Bronchial epithelial cell (primary cell): Measurements from ENCODE around the gene PTPN22. TPM values are rescaled to one million over a fixed set of nuclear protein-coding genes. Genes with fewer than 3 reads are reported as not detected.

Source experiments
- DNase-seq: peaks from one replicate; pipeline ENCODE4 v3.0.0-alpha.2; 2010; ENCODE audit warnings: low read depth
- FAIRE-seq: peaks from 2 replicates; lab custom pipeline; 2011; peaks lifted over from hg19 to GRCh38; lab: Jason Lieb, UNC
- H3K27me3 ChIP-seq: 2 replicates; pipeline ENCODE4 v1.5.1; 2011; ENCODE audit warnings: low read length; ENCODE audit not compliant: control insufficient read depth, insufficient read depth
- H3K36me3 ChIP-seq: 2 replicates; pipeline ENCODE4 v1.5.1; 2011; ENCODE audit warnings: low read length; ENCODE audit not compliant: control insufficient read depth, insufficient read depth
- H3K4me3 ChIP-seq: 2 replicates; pipeline ENCODE4 v1.5.1; 2011; ENCODE audit warnings: mild to moderate bottlenecking, low read depth, low read length, control low read depth
- CTCF ChIP-seq: IDR thresholded peaks from 2 replicates; pipeline ENCODE4 v1.5.1; 2011; ENCODE audit warnings: mild to moderate bottlenecking, moderate library complexity, low read length, control low read depth, inconsistent platforms; ENCODE audit not compliant: insufficient read depth, severe bottlenecking
- total RNA-seq: library from RNA; depleted of rRNA; stranded (reverse); fragments of >200 nt; gene quantifications from 2 replicates; pipeline ENCODE4 v1.2.1, GENCODE V29; 2014

The PTPN22 gene
- total RNA-seq, 1 donor from 2014 or later = under 0.01 TPM

GRCh38 chr1:113780374-113781146 lies 91.0 kb downstream of the PTPN22 start:
- FAIRE-seq (no peak), DNase-seq (no peak)
- Histone ChIP-seq H3K27me3 (no peaks in the 10 kb centered on the region), H3K36me3 (peaks cover 1% of the 10 kb centered on the region), H3K4me3 (no peak overlapping the region)
- TF ChIP-seq CTCF = no peak

GRCh38 chr1:113779542-113779941 lies 92.0 kb downstream of the PTPN22 start:
- Histone ChIP-seq H3K27me3 (no peaks in the 10 kb centered on the region), H3K36me3 (peaks cover 1% of the 10 kb centered on the region), H3K4me3 (no peak overlapping the region)
- no peak for DNase-seq
- TF ChIP-seq CTCF = no peak
- FAIRE-seq = no peak

- TF ChIP-seq CTCF = no peak
- Histone ChIP-seq H3K36me3 (peaks cover 1% of the 10 kb centered on the region), H3K27me3 (no peaks in the 10 kb centered on the region), H3K4me3 (no peak overlapping the region)
- FAIRE-seq (no peak), DNase-seq (no peak)
Observed at GRCh38 chr1:113777561-113777960, 94.0 kb downstream of the PTPN22 start.

GRCh38 chr1:113770031-113770430 lies 101.5 kb downstream of the PTPN22 start:
- TF ChIP-seq CTCF = no peak
- H3K36me3 ChIP-seq = peaks cover 2% of the 10 kb centered on the region
- H3K4me3 ChIP-seq = no peak overlapping the region
- H3K27me3 ChIP-seq = no peaks in the 10 kb centered on the region
- DNase-seq (no peak), FAIRE-seq (no peak)

- peaks cover 2% of the 10 kb centered on the region for H3K36me3 ChIP-seq
- no peak overlapping the region for H3K4me3 ChIP-seq
- no peaks in the 10 kb centered on the region for H3K27me3 ChIP-seq
- no peak for TF ChIP-seq CTCF
- FAIRE-seq (no peak), DNase-seq (no peak)
Observed at GRCh38 chr1:113769601-113769970, 101.9 kb downstream of the PTPN22 start.

- Histone ChIP-seq H3K27me3 (no peaks in the 10 kb centered on the region), H3K36me3 (peaks cover 2% of the 10 kb centered on the region), H3K4me3 (no peak overlapping the region)
- TF ChIP-seq CTCF = no peak
- FAIRE-seq (no peak), DNase-seq (no peak)
Observed at GRCh38 chr1:113768916-113769600, 102.5 kb downstream of the PTPN22 start.
